SKM-1 (cell line): ENCODE results near the gene ROS1.

Experiments used
- DNase-seq: peaks from one replicate; lab custom pipeline; 2025; ENCODE audit not compliant: unreplicated experiment; lab: John Stamatoyannopoulos, UW

The ROS1 gene

GRCh38 chr6:117441824-117442264 lies 16.1 kb upstream of the ROS1 start:
- DNase-seq: no peak

DNA sequence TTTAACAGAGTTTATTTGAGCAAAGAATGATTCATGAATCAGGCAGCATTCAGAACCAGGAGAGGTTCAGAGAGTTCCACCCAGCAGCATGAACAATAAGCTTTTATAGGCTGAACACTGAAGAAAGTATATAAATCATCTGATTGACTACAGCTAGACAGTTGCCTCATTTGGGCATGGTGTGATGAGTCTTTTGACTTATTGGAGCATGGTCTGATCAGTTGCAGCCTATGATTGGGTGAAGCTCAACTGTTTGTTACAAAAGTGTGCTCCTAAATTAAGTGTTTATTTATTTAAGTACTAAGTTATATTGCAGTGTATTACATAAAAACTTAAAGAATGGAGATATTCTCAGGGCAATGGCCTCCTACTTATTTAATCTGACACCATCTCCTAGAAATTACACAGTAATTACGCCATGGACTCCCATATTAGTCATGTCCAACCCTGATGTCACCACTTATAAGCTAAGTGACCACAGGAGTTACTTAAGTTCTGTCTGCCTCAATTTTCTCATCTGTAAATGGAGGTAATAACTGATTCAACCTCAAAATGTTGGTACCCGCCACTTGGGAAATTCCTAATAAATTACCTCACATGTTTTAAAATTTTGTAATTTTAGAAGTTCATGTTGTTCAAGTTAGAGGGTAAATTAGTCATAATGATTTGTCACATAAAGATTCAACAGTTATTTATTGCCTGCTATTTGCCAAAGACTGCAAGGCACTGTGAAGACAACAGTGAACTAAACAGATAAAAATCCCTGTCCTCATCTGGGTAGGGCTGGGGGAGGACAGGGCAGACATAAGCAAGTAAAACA lies 15.2 kb upstream of the ROS1 start:
- DNase-seq: no peak

DNA sequence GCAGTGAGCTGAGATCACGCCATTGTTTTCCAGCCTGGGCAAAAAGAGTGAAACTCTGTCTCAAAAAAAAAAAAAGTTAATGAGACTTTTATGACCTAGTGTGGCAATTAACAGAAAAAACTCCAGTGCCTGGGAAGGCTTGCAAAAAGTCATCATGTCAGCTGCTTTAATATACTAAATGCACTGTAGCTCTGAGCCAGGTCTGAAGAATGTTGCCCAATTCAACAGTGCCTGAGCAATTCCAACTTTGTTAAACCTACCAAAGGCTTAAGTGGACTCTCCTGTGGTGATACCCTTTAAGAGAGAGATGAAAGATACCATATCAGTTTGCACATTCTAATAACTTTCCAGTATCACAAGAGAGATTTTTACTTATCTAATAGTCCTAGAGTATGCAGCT lies 6.5 kb upstream of the ROS1 start:
- DNase-seq: no peak

GRCh38 chr6:117423754-117424153 lies 2.0 kb downstream of the ROS1 start:
- no peak for DNase-seq

DNA sequence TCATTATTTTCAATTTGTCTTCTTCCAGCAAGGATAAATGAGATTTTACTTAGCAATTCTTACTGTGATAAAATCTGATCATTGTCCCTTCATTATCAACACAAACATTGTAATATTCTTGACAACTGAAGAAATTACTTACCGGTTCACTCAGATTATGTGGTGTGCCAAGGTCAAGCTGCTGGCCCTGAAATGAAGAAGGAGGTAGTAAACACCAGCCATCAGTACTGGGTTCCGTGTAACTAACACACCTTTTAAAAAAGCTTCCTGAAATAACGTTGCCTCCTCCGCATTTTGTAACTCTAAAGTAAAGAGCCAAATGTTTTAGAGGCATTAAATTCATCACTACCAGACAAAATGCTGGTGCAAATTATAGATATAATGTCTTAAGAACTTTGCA lies 7.4 kb downstream of the ROS1 start:
- no peak for DNase-seq

- no peak for DNase-seq
Measured at GRCh38 chr6:117417851-117418250, 7.9 kb downstream of the ROS1 start.

DNA sequence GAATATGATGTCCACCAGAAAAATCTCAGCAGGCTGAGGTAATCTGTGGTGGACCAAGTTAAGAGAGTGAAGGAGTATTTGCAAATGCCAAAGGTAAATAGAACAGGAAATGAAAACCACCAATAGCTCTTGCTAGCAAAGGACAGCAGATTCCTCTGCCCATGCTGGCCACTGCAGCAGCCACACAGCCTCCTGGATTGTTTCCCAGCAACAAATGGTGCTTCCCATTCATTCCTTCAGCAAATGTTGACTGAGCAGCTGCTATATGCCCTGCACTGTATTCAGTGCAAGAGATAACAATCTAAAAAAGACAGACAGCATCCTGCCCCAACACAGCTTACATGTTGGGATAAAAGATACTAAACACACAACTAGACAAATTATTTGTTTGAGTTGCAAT lies 11.0 kb downstream of the ROS1 start:
- no peak for DNase-seq

GRCh38 chr6:117411474-117411873 lies 14.3 kb downstream of the ROS1 start:
- DNase-seq: no peak

- no peak for DNase-seq
Measured at GRCh38 chr6:117409863-117410262, 15.9 kb downstream of the ROS1 start.

DNA sequence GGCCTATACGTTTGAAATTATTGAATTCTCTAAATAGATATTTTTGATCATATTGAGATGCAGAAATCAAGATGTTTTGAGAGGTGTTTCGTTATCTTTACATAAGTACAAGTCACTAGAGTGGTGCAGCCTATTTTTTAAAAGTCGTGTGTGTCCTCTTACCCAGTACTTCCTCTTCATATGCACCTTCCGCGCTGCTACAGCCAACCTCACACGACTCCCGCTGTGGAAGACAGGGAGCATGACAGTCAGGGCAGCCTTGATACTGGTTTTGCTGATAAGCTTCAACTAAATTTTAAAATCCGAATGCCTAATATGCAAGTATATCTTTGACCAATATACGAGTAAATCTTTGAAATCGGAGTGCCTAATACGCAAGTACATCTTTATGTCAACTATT lies 16.3 kb downstream of the ROS1 start:
- DNase-seq: no peak

DNA sequence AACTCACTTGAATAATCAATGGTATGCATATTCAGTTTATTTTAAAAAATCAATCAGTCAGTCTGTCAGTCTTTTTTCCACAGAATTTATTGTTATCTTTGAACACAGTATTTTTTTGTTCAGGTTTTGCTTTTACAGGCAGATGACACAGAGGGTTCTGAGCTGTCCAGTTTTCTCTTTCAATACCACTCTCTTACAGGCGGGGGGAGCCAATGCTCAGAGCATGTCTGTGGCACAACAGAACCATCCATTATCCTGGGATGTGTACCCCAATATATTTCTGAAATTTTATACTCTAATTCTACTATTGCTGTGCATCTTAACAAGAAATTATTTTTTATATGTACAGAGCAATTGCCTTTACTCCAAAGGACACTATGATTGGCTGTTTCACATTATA lies 21.2 kb downstream of the ROS1 start:
- no peak for DNase-seq

GRCh38 chr6:117401799-117402198 lies 23.9 kb downstream of the ROS1 start:
- DNase-seq: no peak

DNA sequence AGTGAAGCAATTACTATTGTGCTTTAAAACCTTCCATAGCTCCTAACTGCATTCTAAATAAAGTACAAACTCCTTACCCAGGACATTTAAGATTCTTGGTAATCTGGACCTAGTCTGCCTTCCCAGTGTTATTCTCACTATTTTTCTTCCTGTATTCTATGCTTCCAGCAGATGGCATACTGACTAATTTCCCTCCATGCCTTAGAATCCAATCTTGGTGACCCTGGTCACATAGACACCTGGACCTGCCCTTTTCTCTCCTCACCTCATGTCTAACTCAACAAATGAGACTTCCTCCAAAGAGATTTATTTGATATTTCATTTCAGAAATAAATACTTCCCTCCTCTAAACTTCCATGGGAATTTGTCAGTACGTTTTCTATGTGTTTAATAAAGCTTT lies 25.8 kb downstream of the ROS1 start:
- no peak for DNase-seq

GRCh38 chr6:117399126-117399525 lies 26.6 kb downstream of the ROS1 start:
- DNase-seq: no peak

GRCh38 chr6:117397536-117398227 lies 28.1 kb downstream of the ROS1 start:
- DNase-seq: no peak

DNA sequence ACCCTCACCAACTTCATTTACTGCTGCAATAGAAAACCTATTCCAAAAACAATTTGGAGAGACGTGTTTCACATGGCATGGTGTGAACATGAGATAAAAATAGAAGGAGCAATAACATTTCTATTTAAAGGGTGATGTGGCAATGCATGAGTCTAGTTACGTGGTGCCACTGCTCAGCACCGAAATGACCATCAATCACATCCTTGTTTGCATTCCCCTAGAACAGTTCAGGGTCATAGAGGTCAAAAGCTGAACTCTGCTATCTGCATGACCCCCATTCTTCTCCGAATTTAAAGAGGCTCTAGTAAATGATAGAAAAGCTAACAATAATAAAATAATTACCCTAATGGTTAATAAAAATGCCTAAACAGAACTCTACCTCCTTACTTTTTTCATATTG lies 29.5 kb downstream of the ROS1 start:
- no peak for DNase-seq

GRCh38 chr6:117395164-117395563 lies 30.6 kb downstream of the ROS1 start:
- DNase-seq: no peak

DNA sequence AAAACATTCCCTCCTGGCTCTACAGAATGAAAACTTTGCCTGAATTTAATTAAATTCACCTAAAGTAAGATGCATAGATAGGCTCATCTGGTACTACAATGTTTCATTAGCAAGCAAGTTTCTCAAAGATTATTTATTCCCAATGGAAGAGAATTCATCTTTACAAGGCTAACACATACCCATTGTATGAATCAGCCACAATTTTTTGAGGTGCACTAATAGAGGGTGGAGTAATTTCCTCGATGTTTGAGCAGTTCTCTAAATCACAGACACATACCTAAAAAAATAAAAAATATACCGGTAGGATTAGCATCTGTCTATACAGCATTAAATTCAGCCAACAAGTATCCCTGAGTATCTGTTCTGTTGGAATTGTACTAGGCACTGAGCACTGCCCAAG lies 32.7 kb downstream of the ROS1 start:
- DNase-seq: no peak

- DNase-seq: no peak
Measured at GRCh38 chr6:117391874-117392583, 33.7 kb downstream of the ROS1 start.

- no peak for DNase-seq
Measured at GRCh38 chr6:117389227-117390057, 36.3 kb downstream of the ROS1 start.

GRCh38 chr6:117387454-117387974 lies 38.2 kb downstream of the ROS1 start:
- DNase-seq: no peak
